ENCODE data around the gene GFI1B. TPM values are rescaled to one million over a fixed set of nuclear protein-coding genes. Genes with fewer than 3 reads are reported as not detected.
A peak's percentile ranks its signal among the peaks of the same experiment; 100 is the strongest.
"Not testable (repeated sequence)": the region's sequence is repeated elsewhere in the genome, so short reads cannot be mapped to it uniquely, and the experiment has no call there.

GFI1B gene
- total RNA-seq, 2 experiments from 2014 or later: not detected

GRCh38 chr9:132995879-132996278, 17.4 kb downstream of the GFI1B start:
- no peak for ATAC-seq
- DNase-seq: no peak
- Mint-ChIP-seq H3K27me3 (ENCODE audit: low read depth) (peaks cover 19% of the 10 kb centered on the region), H3K4me3 (no peak overlapping the region), H3K36me3 (ENCODE audit: low read depth) (no peaks in the 10 kb centered on the region), H3K27ac (no peak overlapping the region), H3K9me3 (ENCODE audit: insufficient read depth) (no peaks in the 10 kb centered on the region), H3K4me1 (ENCODE audit: low read depth) (peaks cover 30% of the 10 kb centered on the region)
- ChIA-PET CTCF (no interaction called here), POLR2A (no interaction called here)

- Mint-ChIP-seq H3K4me1 (ENCODE audit: low read depth) (peaks cover 25% of the 10 kb centered on the region), H3K4me3 (no peak overlapping the region), H3K27ac (no peak overlapping the region), H3K36me3 (ENCODE audit: low read depth) (no peaks in the 10 kb centered on the region), H3K27me3 (ENCODE audit: low read depth) (peaks cover 19% of the 10 kb centered on the region), H3K9me3 (ENCODE audit: insufficient read depth) (no peaks in the 10 kb centered on the region)
- no peak for DNase-seq
- ChIA-PET CTCF (no interaction called here), POLR2A (no interaction called here)
- ATAC-seq: no peak
Measured at GRCh38 chr9:132996526-132996925, 18.0 kb downstream of the GFI1B start.

GRCh38 chr9:132997591-132997990, 19.1 kb downstream of the GFI1B start:
- ChIA-PET POLR2A (no interaction called here), CTCF (no interaction called here)
- Mint-ChIP-seq H3K36me3 (ENCODE audit: low read depth) (no peaks in the 10 kb centered on the region), H3K4me1 (ENCODE audit: low read depth) (peaks cover 17% of the 10 kb centered on the region), H3K9me3 (ENCODE audit: insufficient read depth) (no peaks in the 10 kb centered on the region), H3K27me3 (ENCODE audit: low read depth) (peaks cover 15% of the 10 kb centered on the region), H3K27ac (no peak overlapping the region), H3K4me3 (no peak overlapping the region)
- ATAC-seq (no peak), DNase-seq (no peak)

DNA sequence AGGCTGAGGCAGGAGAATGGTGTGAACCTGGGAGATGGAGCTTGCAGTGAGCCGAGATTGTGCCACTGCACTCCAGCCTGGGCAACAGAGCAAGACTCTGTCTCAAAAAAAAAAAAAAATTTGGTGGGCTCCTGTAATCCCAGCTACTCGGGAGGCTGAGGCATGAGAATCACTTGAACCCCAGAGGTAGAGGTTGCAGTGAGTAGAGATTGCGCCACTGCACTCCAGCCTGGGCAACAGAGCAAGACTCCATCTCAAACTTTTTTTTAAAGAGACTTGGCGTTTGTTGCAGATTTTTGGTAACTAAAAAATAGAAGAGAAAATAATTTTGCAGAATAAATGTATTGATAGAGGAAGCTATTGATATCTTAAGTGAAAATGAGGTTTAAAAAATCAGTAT, 19.7 kb downstream of the GFI1B start:
- H3K27ac Mint-ChIP-seq; CTCF ChIA-PET; H3K4me3 Mint-ChIP-seq; H3K36me3 Mint-ChIP-seq (ENCODE audit: low read depth); POLR2A ChIA-PET; H3K9me3 Mint-ChIP-seq (ENCODE audit: insufficient read depth); DNase-seq; ATAC-seq: not testable (repeated sequence)
- Mint-ChIP-seq H3K27me3 (ENCODE audit: low read depth) (peaks cover 13% of the 10 kb centered on the region), H3K4me1 (ENCODE audit: low read depth) (peaks cover 23% of the 10 kb centered on the region)

- Mint-ChIP-seq H3K27ac (no peak overlapping the region), H3K4me1 (ENCODE audit: low read depth) (peaks cover 27% of the 10 kb centered on the region), H3K4me3 (no peak overlapping the region), H3K27me3 (ENCODE audit: low read depth) (peaks cover 18% of the 10 kb centered on the region), H3K9me3 (ENCODE audit: insufficient read depth) (no peaks in the 10 kb centered on the region), H3K36me3 (ENCODE audit: low read depth) (no peaks in the 10 kb centered on the region)
- DNase-seq: no peak
- no peak for ATAC-seq
- ChIA-PET POLR2A (no interaction called here), CTCF (no interaction called here)
Measured at GRCh38 chr9:132998831-132999635, 20.5 kb downstream of the GFI1B start.

DNA sequence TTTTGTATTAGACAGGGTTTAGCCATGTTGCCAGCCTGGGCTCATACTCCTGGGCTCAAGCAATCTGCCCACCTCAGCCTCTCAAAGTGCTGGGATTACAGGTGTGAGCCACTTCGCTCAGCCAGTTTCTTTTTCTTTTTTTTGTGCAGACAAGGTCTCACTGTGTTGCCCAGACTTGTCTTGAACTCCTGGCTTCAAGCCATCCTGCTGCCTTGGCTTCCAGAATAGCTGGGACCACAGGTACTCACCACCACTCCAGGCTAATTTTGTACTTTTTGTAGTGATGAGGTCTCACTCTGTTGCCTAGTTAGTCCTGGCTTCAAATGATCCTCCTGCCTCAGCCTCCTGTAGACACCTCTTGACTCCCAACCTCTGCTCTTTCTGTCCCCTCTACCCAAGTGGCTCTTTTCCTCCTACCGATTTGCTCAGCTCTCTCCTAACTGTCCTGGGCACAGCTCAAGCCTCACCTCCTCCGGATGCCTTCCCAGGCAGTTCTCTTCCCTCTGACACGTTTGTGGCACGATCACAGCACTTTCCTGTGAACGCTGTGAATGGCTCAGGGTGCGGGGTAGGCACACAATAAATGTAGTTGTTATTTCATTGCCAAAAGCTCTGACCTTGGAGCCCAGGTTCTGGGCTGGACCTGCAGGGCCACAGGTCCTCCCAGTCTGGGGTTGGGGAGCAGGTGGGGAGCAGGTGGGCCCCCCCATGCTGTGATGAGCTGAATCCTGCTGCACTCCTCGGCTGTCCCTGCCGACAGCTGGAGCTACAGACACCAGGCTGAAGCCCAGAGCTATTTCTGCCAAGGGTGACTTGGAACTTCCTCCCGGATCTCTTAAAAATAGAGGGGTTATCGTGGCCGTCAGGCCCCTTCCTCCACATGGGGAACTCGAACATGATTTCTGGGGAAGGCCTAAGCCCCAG, 23.9 kb downstream of the GFI1B start:
- CTCF ChIA-PET: interaction anchor here (0.6 to 3.0 kb wide), 3 partner anchors 20 to 1586 kb away, joined by 3 to 20 read pairs (median 3); partner anchors contain the start of gene GTF3C5

GRCh38 chr9:133003071-133003461, 24.6 kb downstream of the GFI1B start:
- DNase-seq (no peak), ATAC-seq (no peak)
- Mint-ChIP-seq H3K36me3 (ENCODE audit: low read depth) (no peaks in the 10 kb centered on the region), H3K4me1 (ENCODE audit: low read depth) (peaks cover 18% of the 10 kb centered on the region), H3K4me3 (no peak overlapping the region), H3K9me3 (ENCODE audit: insufficient read depth) (no peaks in the 10 kb centered on the region), H3K27me3 (ENCODE audit: low read depth) (peaks cover 26% of the 10 kb centered on the region), H3K27ac (no peak overlapping the region)
- ChIA-PET CTCF (interaction anchor here (1.5 to 3.0 kb wide), 2 partner anchors 19 to 27 kb away, joined by 3 to 20 read pairs; partner anchors contain the start of gene GTF3C5), POLR2A (no interaction called here)

More for the DNA sequence above, 23.9 kb downstream of the GFI1B start:
- ATAC-seq: peak; percentile 13
- H3K27me3 Mint-ChIP-seq (ENCODE audit: low read depth): peaks cover 23% of the 10 kb centered on the region
- POLR2A ChIA-PET: no interaction called here
- H3K27ac Mint-ChIP-seq: no peak overlapping the region
- H3K9me3 Mint-ChIP-seq (ENCODE audit: insufficient read depth): no peaks in the 10 kb centered on the region
- H3K4me1 Mint-ChIP-seq (ENCODE audit: low read depth): peaks cover 18% of the 10 kb centered on the region
- H3K4me3 Mint-ChIP-seq: no peak overlapping the region
- no peaks in the 10 kb centered on the region for H3K36me3 Mint-ChIP-seq (ENCODE audit: low read depth)
- no peak for DNase-seq

DNA sequence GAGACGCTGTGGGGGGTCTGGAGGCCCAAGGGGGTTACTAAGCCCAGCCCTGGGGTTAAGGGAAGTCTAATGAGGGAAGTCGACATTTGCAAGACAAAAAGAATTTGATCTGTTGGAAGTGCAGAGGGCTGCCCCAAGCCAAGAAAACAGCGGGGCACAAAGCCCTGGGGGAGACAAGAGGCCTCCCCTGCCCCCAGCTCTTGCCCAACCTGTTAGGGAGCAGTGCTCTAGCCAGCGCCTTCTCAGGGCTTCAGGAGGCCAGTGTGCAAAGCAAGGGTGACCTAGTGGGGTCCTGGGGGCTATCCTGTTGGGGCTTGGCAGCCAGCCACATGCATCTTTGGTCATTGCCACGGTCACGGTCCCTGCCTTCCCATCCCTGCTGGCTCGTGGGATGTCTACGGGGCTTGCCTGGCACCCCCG, 25.2 kb downstream of the GFI1B start:
- no peaks in the 10 kb centered on the region for H3K9me3 Mint-ChIP-seq (ENCODE audit: insufficient read depth)
- peaks cover 18% of the 10 kb centered on the region for H3K4me1 Mint-ChIP-seq (ENCODE audit: low read depth)
- CTCF ChIA-PET: interaction anchor here (3.0 kb wide), 1 partner anchor 19 kb away, joined by 20 read pairs; no protein-coding TSS in a partner anchor
- no peaks in the 10 kb centered on the region for H3K36me3 Mint-ChIP-seq (ENCODE audit: low read depth)
- H3K27ac Mint-ChIP-seq: no peak overlapping the region
- POLR2A ChIA-PET: interaction anchor here (0.8 kb wide), 1 partner anchor 27 kb away, joined by 3 read pairs; the partner anchor contains the start of gene GTF3C5
- ATAC-seq: no peak
- H3K27me3 Mint-ChIP-seq (ENCODE audit: low read depth): peaks cover 28% of the 10 kb centered on the region
- no peak for DNase-seq
- H3K4me3 Mint-ChIP-seq: no peak overlapping the region

DNA sequence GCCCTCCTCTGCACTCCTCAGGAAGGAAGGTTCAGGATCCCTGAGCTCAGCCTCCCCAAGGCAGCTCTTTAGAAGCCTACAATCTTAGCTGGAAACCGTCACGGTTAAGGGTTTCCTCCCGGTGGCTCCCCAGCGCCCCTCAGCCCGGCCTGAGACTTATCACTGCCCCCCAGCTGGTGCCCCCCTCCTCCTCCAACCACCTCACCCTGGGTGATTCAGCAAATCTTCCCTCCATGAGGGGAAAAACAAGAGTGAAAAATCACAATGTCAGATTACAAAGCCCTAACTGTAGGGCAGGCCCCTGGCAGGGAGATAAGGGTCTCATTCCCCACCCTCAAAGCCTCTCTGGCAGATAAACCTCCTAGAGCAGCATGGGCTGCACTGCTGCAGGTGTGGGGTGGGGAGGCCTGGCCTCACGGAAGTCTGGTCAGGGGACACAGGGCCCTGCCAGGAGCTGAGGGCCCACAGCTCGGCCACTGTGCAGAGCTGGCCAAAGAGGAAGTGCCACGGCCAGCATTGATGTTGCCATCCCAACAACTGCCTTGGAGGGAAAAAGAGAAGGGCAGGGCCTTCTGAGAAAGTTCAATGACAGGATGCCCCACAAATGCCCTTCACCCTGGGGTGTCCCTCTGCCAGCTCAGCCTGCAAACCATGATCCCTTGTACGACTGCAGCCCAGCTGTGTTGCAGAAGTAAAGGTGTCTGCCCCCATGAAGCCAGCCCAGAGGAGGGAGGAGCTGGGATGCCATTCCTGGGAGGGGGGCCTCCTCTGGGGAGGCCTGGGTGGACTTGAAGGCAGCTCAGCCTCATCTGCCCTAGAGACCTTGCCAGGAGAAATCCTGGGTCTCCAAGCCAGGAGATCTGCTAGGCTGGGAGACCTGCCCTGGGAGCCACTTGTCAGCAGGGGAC, 25.9 kb downstream of the GFI1B start:
- no peak for ATAC-seq
- no peak overlapping the region for H3K27ac Mint-ChIP-seq
- CTCF ChIA-PET: interaction anchor here (2.5 to 3.0 kb wide), 2 partner anchors 18 to 19 kb away, joined by 17 to 20 read pairs; no protein-coding TSS in a partner anchor
- H3K27me3 Mint-ChIP-seq (ENCODE audit: low read depth): peaks cover 32% of the 10 kb centered on the region
- H3K9me3 Mint-ChIP-seq (ENCODE audit: insufficient read depth): no peaks in the 10 kb centered on the region
- POLR2A ChIA-PET: interaction anchor here (0.7 to 0.9 kb wide), 3 partner anchors 12 to 26 kb away, joined by 3 to 4 read pairs (median 4); partner anchors contain the start of gene GTF3C5
- no peak for DNase-seq
- H3K4me1 Mint-ChIP-seq (ENCODE audit: low read depth): peaks cover 18% of the 10 kb centered on the region
- H3K36me3 Mint-ChIP-seq (ENCODE audit: low read depth): no peaks in the 10 kb centered on the region
- H3K4me3 Mint-ChIP-seq: no peak overlapping the region

DNA sequence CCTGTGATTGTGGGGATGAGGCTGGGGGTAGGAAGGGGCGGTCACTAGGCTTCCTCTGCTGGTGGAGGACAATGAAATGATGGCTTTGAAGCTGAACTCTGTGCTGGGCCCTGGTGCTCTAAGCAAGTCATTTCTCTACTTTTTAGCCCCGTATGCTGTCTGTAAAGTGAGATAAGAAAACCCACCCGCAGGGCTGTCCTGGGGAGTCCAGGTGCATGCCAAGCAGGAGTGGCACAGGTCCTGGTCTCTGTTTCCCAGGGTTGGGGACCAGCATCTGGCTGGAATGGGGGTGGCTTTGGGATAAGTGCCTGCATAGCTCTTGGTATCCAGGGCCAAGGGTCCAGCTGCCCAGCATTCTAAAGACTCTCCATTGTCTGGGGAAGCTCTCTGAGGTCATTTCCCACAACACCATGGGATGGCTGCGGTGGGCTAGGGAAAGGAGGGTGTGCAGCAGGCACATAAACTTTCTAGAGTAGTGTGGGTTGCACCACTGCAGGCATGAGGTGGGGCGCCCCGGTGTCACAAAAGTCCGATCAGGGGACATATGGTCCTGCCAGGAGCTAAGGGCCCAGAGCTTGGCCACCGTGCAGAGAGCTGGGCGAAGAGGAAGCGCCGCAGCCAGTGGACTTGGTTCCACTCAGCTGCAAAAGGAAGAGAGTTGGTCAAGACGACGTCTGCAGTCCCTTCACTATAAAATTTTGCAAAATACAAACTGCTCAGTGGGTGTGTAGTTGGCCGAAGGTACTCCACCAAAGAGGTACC, 26.7 kb downstream of the GFI1B start:
- POLR2A ChIA-PET: interaction anchor here (0.9 kb wide), 1 partner anchor 25 kb away, joined by 4 read pairs; the partner anchor contains the start of gene GTF3C5
- Mint-ChIP-seq H3K27ac (no peak overlapping the region), H3K9me3 (ENCODE audit: insufficient read depth) (no peaks in the 10 kb centered on the region), H3K36me3 (ENCODE audit: low read depth) (no peaks in the 10 kb centered on the region), H3K4me1 (ENCODE audit: low read depth) (peaks cover 18% of the 10 kb centered on the region), H3K4me3 (no peak overlapping the region), H3K27me3 (ENCODE audit: low read depth) (peaks cover 33% of the 10 kb centered on the region)
- DNase-seq: no peak
- CTCF ChIA-PET: interaction anchor here (2.5 kb wide), 1 partner anchor 18 kb away, joined by 17 read pairs; no protein-coding TSS in a partner anchor
- no peak for ATAC-seq

Measured in activated CD8-positive, alpha-beta T cell treated with anti-CD3 and anti-CD28 coated beads, Interleukin-2, amount 10 ng/mL, durations not matched to agents 7 days and 5 days (primary cell).